ENCODE measurements around the gene HCFC1. TPM values are rescaled to one million over a fixed set of nuclear protein-coding genes. Genes with fewer than 3 reads are reported as not detected.

The HCFC1 gene
- total RNA-seq, 2 experiments from 2014 or later, result 136 to 138 TPM

- Mint-ChIP-seq H3K4me1 (peaks cover 37% of the 10 kb centered on the region), H3K27me3 (no peaks in the 10 kb centered on the region), H3K36me3 (peaks cover 12% of the 10 kb centered on the region), H3K27ac (no peak overlapping the region), H3K4me3 (no peak overlapping the region), H3K9me3 (ENCODE audit: low read depth) (no peaks in the 10 kb centered on the region)
- no peak for ATAC-seq
- DNase-seq, result no peak
- CTCF ChIA-PET, result interaction anchor here (9.8 kb wide), 1 partner anchor 15 kb away, joined by 71 read pairs; the partner anchor contains the start of gene RENBP
Observed at GRCh38 chrX:153932220-153932915, 39.2 kb downstream of the HCFC1 start.

DNA sequence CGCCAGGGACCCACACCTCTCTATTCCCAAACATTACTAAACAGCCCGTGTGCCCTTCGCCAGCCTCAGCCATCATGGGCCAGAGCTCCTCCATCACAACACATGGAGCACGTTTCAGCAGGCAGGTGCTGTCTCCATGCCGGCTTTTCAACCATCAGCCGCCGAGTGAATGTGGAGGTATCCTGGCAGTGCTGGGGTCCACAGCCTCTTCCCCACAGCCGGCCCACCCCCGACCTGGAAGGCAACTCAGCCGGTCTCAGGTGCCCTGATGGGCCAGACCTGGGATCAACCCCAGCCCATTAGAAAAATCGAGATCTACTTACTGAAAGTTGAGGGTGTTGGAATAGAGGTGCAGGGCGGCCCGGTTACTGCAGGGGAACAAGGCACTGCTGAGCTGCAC lies 39.9 kb downstream of the HCFC1 start:
- Mint-ChIP-seq H3K27me3 (no peaks in the 10 kb centered on the region), H3K27ac (no peak overlapping the region), H3K36me3 (peaks cover 12% of the 10 kb centered on the region), H3K4me1 (peaks cover 39% of the 10 kb centered on the region), H3K9me3 (ENCODE audit: low read depth) (no peaks in the 10 kb centered on the region), H3K4me3 (no peak overlapping the region)
- DNase-seq, result no peak
- no peak for ATAC-seq
- CTCF ChIA-PET, result interaction anchor here (9.8 kb wide), 1 partner anchor 16 kb away, joined by 71 read pairs; the partner anchor contains the start of gene RENBP

DNA sequence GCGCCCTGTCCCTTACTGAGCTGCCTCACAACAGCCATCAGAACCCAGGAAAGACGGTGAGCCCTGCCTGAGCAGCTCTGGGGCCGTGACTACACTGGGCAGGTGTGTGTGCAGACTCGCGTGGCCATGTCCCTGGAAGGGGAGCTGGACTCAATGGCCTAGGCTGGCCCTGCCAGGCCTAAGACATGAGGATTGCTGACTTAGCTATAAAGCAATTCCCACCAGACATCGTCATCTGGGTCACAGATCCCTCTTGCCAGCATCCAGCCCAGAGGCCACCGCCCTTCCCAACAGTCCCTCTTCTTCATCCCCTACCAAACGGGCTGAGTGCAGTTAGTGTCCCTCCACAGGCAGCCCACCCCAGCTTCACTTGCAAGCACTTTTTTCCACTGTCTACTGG lies 40.5 kb downstream of the HCFC1 start:
- Mint-ChIP-seq H3K27me3 (no peaks in the 10 kb centered on the region), H3K36me3 (peaks cover 12% of the 10 kb centered on the region), H3K4me1 (peaks cover 37% of the 10 kb centered on the region), H3K9me3 (ENCODE audit: low read depth) (no peaks in the 10 kb centered on the region), H3K4me3 (no peak overlapping the region), H3K27ac (no peak overlapping the region)
- CTCF ChIA-PET, result interaction anchor here (9.8 kb wide), 1 partner anchor 16 kb away, joined by 71 read pairs; the partner anchor contains the start of gene RENBP
- no peak for DNase-seq
- no peak for ATAC-seq

- DNase-seq (no peak), ATAC-seq (no peak)
- H3K27ac Mint-ChIP-seq, result no peak overlapping the region
- CTCF ChIA-PET, result interaction anchor here (9.8 to 10.2 kb wide), 2 partner anchors 17 to 18 kb away, joined by 71 to 190 read pairs; partner anchors contain the start of gene RENBP
- H3K36me3 Mint-ChIP-seq, result peaks cover 14% of the 10 kb centered on the region
- H3K4me3 Mint-ChIP-seq, result no peak overlapping the region
- no peaks in the 10 kb centered on the region for H3K9me3 Mint-ChIP-seq (ENCODE audit: low read depth)
- H3K27me3 Mint-ChIP-seq, result no peaks in the 10 kb centered on the region
- H3K4me1 Mint-ChIP-seq, result peaks cover 33% of the 10 kb centered on the region
Observed at GRCh38 chrX:153930011-153930910, 41.4 kb downstream of the HCFC1 start.

- Mint-ChIP-seq H3K27ac (peak overlapping the region; percentile 76), H3K9me3 (ENCODE audit: low read depth) (no peaks in the 10 kb centered on the region), H3K4me1 (peaks cover 33% of the 10 kb centered on the region), H3K27me3 (no peaks in the 10 kb centered on the region), H3K36me3 (peaks cover 20% of the 10 kb centered on the region), H3K4me3 (peak overlapping the region; percentile 84)
- no peak for DNase-seq
- no peak for ATAC-seq
- CTCF ChIA-PET, result interaction anchor here (10.2 kb wide), 1 partner anchor 19 kb away, joined by 190 read pairs; the partner anchor contains the start of gene RENBP
Observed at GRCh38 chrX:153929576-153929975, 42.0 kb downstream of the HCFC1 start.

DNA sequence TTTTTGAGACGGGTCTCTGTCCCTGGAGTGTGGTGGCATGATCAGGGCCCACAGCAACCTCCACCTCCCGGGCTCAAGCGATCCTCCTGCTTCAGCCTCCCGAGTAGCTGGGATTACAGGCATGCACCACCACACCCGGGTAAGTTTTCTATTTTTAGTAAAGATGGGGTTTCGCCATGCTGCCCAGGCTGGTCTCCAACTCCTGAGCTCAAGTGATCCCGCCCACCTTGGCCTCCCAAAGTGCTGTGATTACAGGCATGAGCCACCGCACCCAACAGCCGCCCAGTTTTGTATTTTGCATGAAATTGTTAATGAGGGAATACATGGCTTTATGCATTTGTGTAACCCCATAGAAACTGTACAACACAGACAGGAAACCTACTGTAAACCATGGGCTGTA lies 42.8 kb downstream of the HCFC1 start:
- H3K4me1 Mint-ChIP-seq, result peaks cover 30% of the 10 kb centered on the region

GRCh38 chrX:153927922-153928760 lies 43.5 kb downstream of the HCFC1 start:
- peaks cover 32% of the 10 kb centered on the region for H3K4me1 Mint-ChIP-seq
- CTCF ChIA-PET, result interaction anchor here (1.1 to 10.2 kb wide), 3 partner anchors 21 to 201 kb away, joined by 3 to 190 read pairs (median 49); partner anchors contain the start of genes HCFC1 and RENBP
- H3K27me3 Mint-ChIP-seq, result no peaks in the 10 kb centered on the region
- H3K4me3 Mint-ChIP-seq, result peak overlapping the region; percentile 85
- no peaks in the 10 kb centered on the region for H3K9me3 Mint-ChIP-seq (ENCODE audit: low read depth)
- H3K36me3 Mint-ChIP-seq, result peaks cover 27% of the 10 kb centered on the region
- H3K27ac Mint-ChIP-seq, result peak overlapping the region; percentile 97
- DNase-seq (peak; percentile 96), ATAC-seq (peak; percentile 82)

More for the DNA sequence above, 42.8 kb downstream of the HCFC1 start:
- Mint-ChIP-seq H3K4me3 (peak overlapping the region; percentile 84), H3K9me3 (ENCODE audit: low read depth) (no peaks in the 10 kb centered on the region), H3K27ac (peak overlapping the region; percentile 76), H3K36me3 (peaks cover 23% of the 10 kb centered on the region), H3K27me3 (no peaks in the 10 kb centered on the region)
- CTCF ChIA-PET, result interaction anchor here (7.7 to 10.2 kb wide), 2 partner anchors 20 to 40 kb away, joined by 49 to 190 read pairs; partner anchors contain the start of genes HCFC1 and RENBP
- DNase-seq (no peak), ATAC-seq (no peak)

DNA sequence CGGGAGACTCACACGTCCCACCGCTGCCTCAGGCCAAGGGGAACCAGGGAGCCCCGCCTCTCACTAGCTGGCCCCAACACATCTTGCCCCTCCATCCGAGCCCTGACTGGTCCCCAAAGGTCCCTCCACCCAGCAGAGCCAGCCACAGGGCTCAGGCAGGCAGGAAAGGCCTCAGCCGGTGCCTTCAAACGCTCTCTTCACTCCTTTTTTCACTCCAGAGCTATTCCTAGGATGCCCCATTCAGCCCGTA lies 44.0 kb downstream of the HCFC1 start:
- Mint-ChIP-seq H3K27ac (peak overlapping the region; percentile 97), H3K4me3 (peak overlapping the region; percentile 85), H3K36me3 (peaks cover 27% of the 10 kb centered on the region), H3K4me1 (peaks cover 35% of the 10 kb centered on the region), H3K9me3 (ENCODE audit: low read depth) (no peaks in the 10 kb centered on the region), H3K27me3 (no peaks in the 10 kb centered on the region)
- peak; percentile 1 for ATAC-seq
- DNase-seq, result no peak
- CTCF ChIA-PET, result interaction anchor here (1.1 to 10.2 kb wide), 3 partner anchors 21 to 200 kb away, joined by 3 to 190 read pairs (median 49); partner anchors contain the start of genes HCFC1 and RENBP

DNA sequence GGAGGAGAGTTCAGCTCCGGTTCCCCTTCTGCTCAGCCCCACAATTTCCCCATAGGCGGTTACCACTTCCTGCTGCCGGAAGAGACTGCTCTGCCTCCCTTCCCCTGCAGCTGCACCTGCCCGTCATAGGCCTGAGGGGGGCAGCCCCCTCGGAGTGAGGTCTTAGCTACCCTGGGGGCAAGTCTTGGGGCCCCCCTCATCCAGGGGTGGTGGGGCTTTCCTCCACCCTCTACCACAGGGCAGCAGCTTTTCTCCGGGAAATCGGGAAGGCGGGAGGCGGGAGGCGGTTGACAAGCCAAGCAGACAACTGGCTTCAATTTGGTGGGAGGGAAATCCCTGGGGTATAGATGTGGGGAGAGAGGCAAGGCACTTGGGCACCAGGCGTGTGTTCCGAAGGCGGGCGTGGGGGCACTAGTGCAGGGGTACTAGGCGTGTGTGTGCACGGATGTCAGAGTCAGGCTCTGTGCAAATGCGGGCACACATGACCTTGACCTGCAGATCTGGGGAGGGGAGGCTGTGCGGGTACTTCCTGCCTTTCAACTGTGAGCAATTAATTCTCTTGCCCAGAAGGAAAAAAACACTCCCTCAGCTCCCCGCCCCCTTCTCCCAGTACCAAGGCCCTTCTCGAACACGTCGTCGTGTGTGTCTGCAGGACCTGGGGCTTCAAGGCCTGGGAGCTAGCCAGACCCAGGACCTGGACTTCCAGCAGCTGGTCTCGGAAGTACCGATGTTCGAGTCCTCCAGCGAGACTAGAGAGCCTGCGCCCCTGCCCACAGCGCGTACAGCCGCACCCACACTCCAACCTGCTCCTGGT lies 44.6 kb downstream of the HCFC1 start:
- H3K27ac Mint-ChIP-seq, result peak overlapping the region; percentile 97

DNA sequence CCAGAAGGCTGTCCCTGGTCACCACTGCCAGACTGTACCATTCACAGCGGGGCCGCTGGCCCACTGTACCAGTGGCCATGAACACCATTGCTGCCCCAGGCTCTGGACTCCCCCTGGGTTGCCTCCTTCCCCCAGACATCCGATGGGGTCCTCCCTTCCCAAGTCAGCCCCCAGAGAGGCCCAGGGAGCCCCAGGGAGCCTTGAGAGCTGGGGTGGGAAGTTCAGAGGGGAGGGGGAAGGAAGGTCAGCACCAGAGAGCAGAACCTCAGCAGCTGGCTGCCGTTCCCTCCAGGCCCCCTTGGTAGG lies 45.1 kb downstream of the HCFC1 start:
- Mint-ChIP-seq H3K4me3 (peak overlapping the region; percentile 85), H3K27me3 (no peaks in the 10 kb centered on the region), H3K4me1 (peaks cover 41% of the 10 kb centered on the region), H3K36me3 (peaks cover 28% of the 10 kb centered on the region), H3K9me3 (ENCODE audit: low read depth) (no peaks in the 10 kb centered on the region), H3K27ac (peak overlapping the region; percentile 97)
- CTCF ChIA-PET, result interaction anchor here (0.8 to 10.2 kb wide), 6 partner anchors 22 to 159 kb away, joined by 3 to 190 read pairs (median 4); partner anchors contain the start of genes HCFC1, IDH3G, RENBP and SSR4
- ATAC-seq (peak; percentile 2), DNase-seq (no peak)

More for the DNA sequence above, 44.6 kb downstream of the HCFC1 start:
- Mint-ChIP-seq H3K27me3 (no peaks in the 10 kb centered on the region), H3K4me1 (peaks cover 40% of the 10 kb centered on the region), H3K4me3 (peak overlapping the region; percentile 85), H3K36me3 (peaks cover 29% of the 10 kb centered on the region), H3K9me3 (ENCODE audit: low read depth) (no peaks in the 10 kb centered on the region)
- ATAC-seq (peak; percentile 42), DNase-seq (peak; percentile 90)
- CTCF ChIA-PET, result interaction anchor here (0.8 to 10.2 kb wide), 5 partner anchors 22 to 200 kb away, joined by 3 to 190 read pairs (median 4); partner anchors contain the start of genes HCFC1 and RENBP

GRCh38 chrX:153925739-153926551 lies 45.7 kb downstream of the HCFC1 start, which contains the start of gene ARHGAP4:
Gene ARHGAP4 (minus strand): TSS chrX:153926264. CDS start chrX:153926202, 62 bp downstream.
- H3K27me3 Mint-ChIP-seq, result no peaks in the 10 kb centered on the region
- peak within 1 kb of the TSS; percentile 85 for H3K4me3 Mint-ChIP-seq
- H3K9me3 Mint-ChIP-seq (ENCODE audit: low read depth), result no peaks in the 10 kb centered on the region
- peak; percentile 8 for ATAC-seq
- peak; percentile 72 for DNase-seq
- peaks cover 25% of the 10 kb centered on the region for H3K36me3 Mint-ChIP-seq
- peaks cover 37% of the 10 kb centered on the region for H3K4me1 Mint-ChIP-seq
- H3K27ac Mint-ChIP-seq, result peak within 1 kb of the TSS; percentile 97
- CTCF ChIA-PET, result interaction anchor here (1.2 to 10.2 kb wide), 5 partner anchors 23 to 161 kb away, joined by 3 to 190 read pairs (median 5); partner anchors contain the start of genes HCFC1, IDH3G, PLXNB3 and RENBP

All from activated CD8-positive, alpha-beta memory T cell treated with anti-CD3 and anti-CD28 coated beads, Interleukin-2, amount 10 ng/mL, durations not matched to agents 7 days and 5 days (primary cell).